ENCODE results near the gene CFAP45. TPM values are rescaled to one million over a fixed set of nuclear protein-coding genes. Genes with fewer than 3 reads are reported as not detected.

Gene CFAP45
- total RNA-seq, 1 donor from 2014 or later: 0.32 TPM

DNA sequence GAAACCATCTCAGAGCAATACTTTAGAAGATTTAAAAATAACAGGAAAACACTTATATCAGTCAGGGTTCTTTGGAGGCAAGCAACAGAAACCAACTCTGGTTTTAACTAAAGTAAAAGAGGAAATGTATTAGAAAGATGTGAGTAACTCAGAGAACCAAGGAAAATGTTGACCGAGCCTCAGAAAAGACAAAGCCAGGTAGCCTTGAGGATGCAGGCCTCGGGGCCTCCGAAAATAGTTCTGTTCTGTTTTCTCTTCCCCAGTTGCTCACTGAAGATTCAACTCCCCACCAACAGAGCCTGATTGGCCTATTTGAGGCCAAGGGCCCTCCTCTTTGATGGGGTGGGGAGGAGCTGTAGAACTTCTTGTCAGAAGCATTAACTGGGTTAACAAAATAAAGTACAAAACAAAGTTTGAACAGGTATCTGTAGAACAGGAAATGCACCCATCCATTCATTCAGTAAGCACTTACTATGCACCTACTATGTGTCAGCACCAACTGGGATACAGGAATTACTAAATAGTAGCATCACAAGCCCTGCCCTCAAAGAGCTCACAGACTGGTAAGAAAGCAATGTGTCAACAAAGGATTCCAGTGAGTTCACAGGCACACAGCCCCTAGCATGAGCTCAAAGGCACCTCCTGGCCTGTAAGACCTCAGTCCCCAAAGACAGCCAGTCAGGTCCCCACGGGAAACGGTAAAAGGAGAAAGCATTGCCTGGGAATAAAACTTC, 60.7 kb downstream of the CFAP45 start:
- intact Hi-C loops (cut with DNase I): no loop called here
- no peak for DNase-seq (ENCODE audit: low spot score)

DNA sequence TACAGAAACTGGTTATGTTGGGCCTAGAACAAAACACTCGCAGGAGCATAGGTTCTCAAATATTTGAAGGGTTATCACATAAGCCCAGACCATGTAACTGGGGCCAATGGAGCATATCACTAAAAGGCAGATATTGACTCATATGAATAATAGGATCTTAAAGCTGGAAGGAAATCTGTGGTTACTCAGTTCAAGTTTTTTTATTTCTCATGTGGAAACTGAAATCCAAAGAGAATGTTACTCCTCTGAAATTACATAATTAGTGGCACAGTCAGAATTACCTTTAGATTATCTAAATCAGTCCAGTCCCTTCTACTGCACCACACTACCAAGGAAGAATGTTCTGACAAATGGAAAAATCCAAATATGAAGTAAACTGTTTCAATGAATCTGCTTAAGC, 61.2 kb downstream of the CFAP45 start:
- no peak for DNase-seq (ENCODE audit: low spot score)
- intact Hi-C loops (cut with DNase I): no loop called here

DNA sequence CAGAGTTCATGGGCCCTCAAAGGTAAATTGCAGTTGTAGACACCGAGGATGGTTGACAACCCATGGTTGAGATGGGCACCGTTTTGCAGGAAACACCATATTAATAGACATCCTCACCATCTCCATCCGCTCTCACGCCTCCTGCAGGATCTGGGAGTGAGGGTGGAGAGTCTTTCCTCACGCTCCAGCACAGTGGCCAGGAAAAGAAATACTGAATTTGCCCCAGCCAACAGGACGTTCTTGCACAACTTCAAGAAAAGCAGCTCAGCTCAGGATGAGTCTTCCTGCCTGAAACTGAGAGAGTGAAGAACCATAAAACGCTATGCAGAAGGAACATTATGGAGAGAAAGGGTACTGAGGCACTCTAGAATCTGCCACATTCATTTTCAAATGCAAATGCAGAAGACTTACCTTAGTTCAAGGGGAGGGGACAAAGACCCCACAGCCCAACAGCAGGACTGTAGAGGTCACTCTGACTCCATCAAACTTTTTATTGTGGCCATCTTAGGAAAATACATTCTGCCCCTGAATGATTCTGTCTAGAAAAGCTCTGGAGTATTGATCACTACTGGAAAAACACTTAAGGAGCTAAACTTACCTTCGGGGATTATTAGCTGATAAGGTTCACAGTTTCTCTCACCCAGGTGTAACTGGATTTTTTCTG, 64.0 kb downstream of the CFAP45 start:
- intact Hi-C loops (cut with DNase I): no loop called here
- DNase-seq (ENCODE audit: low spot score): no peak

DNA sequence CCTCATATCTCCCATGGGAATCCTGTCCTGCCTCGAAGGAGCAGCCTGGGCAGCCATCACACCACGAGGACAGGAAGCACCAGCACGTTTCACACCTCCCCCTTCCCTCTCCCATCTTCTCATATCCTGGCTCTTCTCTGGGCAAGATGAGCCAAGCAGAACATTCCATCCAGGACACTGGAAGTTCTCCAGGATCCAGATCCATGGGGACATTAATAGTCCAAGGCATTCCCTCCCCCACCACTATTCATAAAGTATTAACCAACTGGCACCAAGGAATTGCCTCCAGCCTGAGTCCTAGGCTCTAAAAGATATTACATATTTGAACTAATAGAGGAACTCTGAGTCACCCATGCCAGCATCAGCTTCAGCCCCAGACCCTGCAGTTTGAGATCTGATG, 64.6 kb downstream of the CFAP45 start:
- intact Hi-C loops (cut with DNase I): no loop called here
- DNase-seq (ENCODE audit: low spot score): no peak

DNA sequence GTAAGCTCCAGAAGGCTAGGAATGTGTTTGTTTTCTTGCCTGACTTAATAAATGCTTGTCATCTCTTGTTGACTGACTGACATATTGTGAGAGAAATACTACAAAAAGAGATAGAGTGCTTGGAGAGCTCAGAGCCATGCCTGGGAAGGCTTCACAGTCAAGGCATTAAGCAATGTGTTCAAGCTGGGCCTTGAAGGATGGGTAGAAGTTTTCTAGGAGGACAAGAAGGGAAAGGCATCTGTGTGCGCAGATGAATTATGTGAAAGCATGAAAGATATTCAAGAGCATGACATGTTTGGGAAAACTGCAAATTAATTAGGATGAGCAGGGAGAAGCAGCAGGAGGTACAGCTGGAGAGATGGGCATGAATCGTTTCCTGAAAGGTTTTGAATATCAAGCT, 67.7 kb downstream of the CFAP45 start:
- DNase-seq (ENCODE audit: low spot score): no peak
- intact Hi-C loops (cut with DNase I): no loop called here

DNA sequence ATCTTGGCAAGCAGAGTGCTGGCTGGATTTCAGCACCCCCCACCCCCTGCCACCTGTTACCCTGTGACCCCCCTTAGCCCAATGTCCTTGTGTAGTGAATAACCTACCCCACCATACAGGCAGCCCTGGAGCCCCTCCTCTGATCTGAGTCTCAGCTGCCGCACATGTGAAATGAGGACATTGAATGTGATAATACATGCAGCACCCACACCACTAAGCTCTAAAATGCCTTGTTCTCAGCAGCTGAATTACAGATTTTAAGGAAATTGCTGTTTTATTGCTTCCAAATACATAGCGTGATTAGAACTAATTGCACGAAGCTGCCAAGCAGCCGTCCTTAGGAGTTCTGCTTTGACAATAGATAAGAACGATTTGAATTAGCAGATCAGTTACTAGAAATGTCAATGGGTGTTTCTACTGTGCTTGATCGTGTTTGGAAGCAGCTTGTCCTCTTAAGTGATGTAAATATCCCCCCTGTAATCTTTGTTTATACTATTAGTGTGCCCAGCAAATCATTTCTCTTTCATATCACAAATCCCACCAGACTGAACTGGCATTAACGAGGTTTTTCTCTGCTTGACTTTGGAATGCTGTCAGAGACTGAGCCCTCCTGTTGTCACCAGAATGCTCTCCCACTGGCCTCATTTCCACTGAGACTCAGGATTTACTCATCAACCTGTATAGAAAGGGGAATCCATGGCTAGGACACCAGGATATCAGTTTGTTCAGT, 68.4 kb downstream of the CFAP45 start:
- no peak for DNase-seq (ENCODE audit: low spot score)
- intact Hi-C loops (cut with DNase I): no loop called here

DNA sequence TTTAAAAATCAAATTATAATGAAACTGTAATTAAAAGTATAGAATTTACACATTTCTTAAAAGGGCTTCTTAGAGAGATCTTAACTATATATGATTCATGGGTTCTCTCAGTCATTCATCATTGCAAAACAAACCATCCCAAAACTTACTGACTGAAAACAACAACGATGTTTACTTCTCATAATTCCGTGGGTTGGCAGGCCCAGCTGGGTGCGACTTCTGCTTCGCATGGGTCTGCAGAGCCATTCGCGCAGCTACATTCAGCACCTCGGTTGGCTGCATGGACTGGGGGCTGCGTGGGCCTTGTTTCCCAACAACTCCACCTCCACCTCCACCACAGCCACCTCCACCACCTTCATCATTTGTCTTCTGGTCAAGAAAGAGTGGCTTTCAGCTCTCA, 69.2 kb downstream of the CFAP45 start:
- no peak for DNase-seq (ENCODE audit: low spot score)
- intact Hi-C loops (cut with DNase I): no loop called here

DNA sequence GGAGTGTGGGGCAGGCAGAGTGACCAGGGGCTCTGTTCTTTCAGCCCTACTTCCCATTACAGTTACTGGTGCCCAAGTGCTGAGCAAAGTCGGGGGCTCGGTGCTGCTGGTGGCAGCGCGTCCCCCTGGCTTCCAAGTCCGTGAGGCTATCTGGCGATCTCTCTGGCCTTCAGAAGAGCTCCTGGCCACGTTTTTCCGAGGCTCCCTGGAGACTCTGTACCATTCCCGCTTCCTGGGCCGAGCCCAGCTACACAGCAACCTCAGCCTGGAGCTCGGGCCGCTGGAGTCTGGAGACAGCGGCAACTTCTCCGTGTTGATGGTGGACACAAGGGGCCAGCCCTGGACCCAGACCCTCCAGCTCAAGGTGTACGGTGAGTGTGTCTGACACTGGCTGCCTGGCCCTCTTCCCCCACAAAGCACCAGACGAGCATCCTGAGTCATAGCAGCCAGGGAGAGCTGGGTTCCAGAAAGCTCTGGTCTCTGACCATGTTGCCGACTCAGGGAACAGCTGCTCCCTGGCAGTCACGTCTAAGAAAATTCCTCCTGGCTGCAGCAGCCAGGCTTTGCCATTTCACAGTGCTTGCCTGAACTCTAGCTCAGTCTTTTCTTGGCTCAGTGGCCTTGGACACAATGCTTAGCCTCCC, 70.0 kb downstream of the CFAP45 start:
- no peak for DNase-seq (ENCODE audit: low spot score)
- intact Hi-C loops (cut with DNase I): no loop called here

DNA sequence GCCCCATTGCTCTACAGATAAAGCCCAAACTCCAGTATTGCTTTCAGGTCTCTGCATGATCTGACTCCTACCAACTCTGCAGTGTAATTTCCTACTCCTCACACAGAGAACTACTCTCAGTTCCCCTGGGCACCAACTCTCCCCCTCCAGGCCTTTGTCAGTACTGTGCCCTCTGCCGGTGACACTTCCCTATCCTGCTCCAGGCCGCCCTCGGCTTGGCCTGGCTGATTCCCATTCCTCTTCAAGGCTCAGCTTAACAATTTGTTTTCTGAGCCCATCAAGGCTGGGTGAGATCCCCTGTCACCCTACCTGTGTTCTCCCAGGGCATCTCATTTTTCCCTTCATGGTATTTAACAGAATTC, 70.7 kb downstream of the CFAP45 start:
- intact Hi-C loops (cut with DNase I): no loop called here
- no peak for DNase-seq (ENCODE audit: low spot score)

DNA sequence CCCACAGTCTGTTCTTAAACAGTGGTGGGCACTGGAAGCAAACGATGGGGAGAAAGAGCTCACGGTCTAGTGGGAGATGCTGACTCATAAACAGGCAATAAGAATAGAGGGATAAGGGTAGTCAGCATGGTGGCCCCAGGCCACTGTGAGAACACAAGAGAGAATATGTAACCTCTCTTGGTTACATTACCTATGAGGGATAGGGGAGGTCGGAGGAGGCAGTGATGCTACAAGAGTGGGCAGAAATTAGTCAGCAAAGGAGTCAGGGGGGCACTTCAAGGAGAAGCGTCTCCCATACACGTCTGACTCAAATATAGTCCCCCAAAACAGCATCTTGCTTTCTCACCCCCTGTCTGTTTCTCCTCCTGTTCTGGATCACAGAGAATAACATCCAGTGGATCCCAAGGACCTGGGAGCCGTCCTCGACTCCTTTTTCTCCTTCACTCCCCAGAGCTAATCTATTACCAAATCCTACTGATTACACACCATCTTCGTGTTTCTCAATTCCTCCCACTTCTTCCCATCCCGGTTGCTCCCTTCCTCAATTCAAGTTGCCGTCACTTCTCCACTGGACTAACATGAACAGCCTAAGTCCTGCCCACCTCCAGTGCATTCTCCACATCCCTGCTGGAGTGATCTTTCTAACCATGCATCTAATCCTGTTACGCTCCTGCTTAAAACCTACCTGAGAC, 71.2 kb downstream of the CFAP45 start:
- DNase-seq (ENCODE audit: low spot score): no peak
- intact Hi-C loops (cut with DNase I): no loop called here

DNA sequence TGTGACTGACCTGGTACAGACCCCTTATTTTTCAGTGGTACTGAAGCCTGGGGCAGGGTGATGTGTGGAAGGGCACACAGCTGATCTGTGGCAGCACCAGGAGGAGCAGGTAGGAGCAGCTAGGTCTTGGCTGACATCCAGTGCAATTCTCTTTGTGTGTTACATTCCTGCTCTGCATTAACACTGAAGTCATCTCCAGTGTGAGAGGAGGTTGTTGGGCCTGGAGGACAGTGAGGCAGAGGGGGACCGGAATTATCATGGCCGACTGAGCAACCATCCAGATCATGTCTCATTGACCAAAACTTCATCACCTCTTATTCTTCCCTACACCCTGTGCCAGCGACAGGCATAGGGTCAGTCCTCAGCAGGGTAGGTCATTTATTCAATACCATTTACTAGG, 71.8 kb downstream of the CFAP45 start:
- intact Hi-C loops (cut with DNase I): no loop called here
- no peak for DNase-seq (ENCODE audit: low spot score)

DNA sequence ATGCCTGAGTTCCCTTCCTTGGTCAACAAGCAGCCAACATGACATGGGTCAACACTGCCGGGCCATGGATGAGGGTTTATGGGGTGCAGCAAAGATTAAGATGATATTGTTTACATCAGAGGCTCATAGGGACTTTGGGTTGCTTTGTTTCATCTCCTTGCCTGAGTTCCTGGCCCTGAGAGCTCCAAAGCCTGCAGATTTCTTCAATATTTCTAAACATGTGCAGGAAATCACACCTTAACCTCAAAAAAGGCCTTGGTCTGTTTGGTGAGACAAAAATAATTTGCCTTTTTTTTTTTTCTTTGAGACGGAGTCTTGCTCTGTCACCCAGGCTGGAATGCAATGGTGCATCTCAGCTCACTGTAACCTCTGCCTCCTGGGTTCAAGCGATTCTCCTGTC, 72.4 kb downstream of the CFAP45 start:
- no peak for DNase-seq (ENCODE audit: low spot score)
- intact Hi-C loops (cut with DNase I): no loop called here

DNA sequence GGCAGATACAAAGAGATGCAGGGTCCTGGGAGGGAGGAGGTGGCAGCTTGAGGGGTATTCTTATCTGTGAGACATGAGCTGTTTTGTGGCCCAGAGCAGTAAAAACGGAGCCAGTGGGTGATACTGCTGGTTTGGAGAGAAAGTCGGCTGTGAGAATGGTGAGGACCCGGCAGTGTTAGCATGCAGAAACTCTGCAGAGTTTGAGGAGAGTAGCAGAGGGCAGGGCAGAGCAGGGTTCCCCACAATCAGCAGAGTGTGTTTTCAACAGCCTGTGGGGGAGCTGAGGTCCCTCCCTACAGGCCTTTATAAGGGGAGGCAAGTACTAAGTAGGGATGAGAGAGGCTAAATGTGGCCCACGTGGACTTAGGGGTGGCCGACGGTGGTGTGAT, 72.9 kb downstream of the CFAP45 start:
- DNase-seq (ENCODE audit: low spot score): no peak
- intact Hi-C loops (cut with DNase I): no loop called here

DNA sequence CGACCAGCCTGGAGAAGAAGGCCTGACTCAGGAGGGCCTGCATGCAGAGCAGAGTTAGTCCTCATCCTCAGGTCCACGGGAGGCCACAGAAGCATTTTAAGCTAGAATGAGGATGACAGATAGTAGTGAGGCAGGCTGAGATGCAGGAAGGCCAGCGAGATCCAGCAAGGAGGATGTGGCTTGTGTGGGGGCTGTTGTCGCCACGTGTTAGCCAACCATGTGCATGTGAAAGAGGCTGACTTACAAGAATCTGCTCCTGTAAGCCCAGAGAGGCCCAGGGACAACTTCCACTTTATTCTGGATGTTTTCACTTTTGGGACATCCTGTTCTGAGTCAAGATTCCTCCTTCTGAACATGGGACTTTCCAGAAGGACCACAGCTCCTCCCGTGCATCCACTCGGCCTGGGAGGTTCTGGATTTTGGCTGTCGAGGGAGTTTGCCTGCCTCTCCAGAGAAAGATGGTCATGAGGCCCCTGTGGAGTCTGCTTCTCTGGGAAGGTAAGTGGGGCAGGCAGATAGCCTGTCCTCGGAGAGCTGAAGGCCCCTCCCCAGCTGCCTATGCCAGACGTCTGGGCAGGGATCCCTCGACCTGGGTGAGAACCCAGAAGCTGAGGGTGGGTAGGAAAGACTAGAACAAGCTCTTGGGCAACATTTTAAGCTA, 73.4 kb downstream of the CFAP45 start, which contains the start of gene SLAMF8:
Gene SLAMF8, plus strand, starts transcription at position 433 of the 661 bp plus-strand sequence. Its CDS starts 26 bp downstream, at position 459.
- intact Hi-C loops (cut with DNase I): no loop called here
- DNase-seq (ENCODE audit: low spot score): no peak

DNA sequence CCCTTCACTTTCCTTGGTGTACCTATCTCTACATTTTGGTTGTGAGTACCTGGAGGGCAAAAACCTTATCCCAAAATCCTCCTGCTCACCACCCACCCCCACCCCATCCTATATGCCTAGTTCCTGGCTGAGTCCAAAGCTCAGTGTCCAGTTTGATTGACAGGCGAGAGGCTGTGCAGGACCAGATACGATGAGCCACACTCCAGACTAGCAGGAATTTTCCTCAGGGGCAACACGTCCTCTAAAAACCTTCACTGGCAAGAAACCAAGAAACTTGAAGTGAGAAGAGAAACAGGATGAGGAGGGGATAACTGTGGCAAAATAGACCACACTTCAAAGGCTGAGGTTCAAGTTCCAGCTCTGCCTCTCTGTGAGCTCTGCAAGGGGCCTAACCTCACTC, 74.4 kb downstream of the CFAP45 start:
- DNase-seq (ENCODE audit: low spot score): no peak
- intact Hi-C loops (cut with DNase I): no loop called here

DNA sequence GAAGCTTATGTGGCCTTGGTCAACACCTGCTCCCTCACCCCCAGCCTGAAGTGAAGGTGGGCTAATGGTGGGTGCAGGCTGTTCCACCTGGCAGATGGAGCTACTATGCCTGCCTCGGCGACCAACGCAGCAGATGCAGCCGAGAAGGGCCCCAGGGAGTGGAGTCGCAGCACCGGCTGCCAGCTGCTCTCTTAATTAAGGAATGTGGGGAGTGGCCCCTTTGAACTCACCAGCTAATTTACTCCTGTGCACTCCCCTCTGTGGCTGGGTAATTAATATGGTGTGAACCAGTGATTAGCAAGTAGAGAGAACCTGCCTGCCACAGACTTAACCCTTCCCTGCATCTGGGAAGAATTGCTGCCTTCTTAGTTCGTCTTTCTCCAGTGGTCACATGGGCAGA, 76.6 kb downstream of the CFAP45 start:
- intact Hi-C loops (cut with DNase I): no loop called here
- no peak for DNase-seq (ENCODE audit: low spot score)

Data from cardiac septum (tissue), 1 donor.